BE2C (cell line): Measurements from ENCODE around the gene DCTD.
"Not testable (repeated sequence)": the region's sequence is repeated elsewhere in the genome, so short reads cannot be mapped to it uniquely, and the experiment has no call there.

Experiments
- DNase-seq: peaks from one replicate; pipeline ENCODE4 v3.0.0-alpha.2; 2020
- H3K27me3 ChIP-seq: fragments of 250-450 bp; sonication (Bioruptor Pico); 2 replicates; pipeline ENCODE4 v1.5.1; 2020; ENCODE audit warnings: mild to moderate bottlenecking
- H3K36me3 ChIP-seq: fragments of 250-450 bp; sonication (Bioruptor Pico); 2 replicates; pipeline ENCODE4 v1.5.1; 2020; ENCODE audit warnings: mild to moderate bottlenecking
- H3K4me1 ChIP-seq: fragments of 250-450 bp; sonication (Bioruptor Pico); 2 replicates; pipeline ENCODE4 v1.5.1; 2020
- H3K4me3 ChIP-seq: 2 replicates; pipeline ENCODE4 v1.5.1; 2011; ENCODE audit warnings: low read depth, low read length
- H3K9me3 ChIP-seq: fragments of 250-450 bp; sonication (Bioruptor Pico); 2 replicates; pipeline ENCODE4 v1.5.1; 2020
- CTCF ChIP-seq: IDR thresholded peaks from 2 replicates; pipeline ENCODE4 v1.5.1; 2012; ENCODE audit warnings: mild to moderate bottlenecking, low read depth, low read length

DCTD gene

GRCh38 chr4:182907396-182907795 is 9.8 kb downstream of the DCTD start:
- no peak for TF ChIP-seq CTCF
- DNase-seq, result no peak
- Histone ChIP-seq H3K9me3 (no peaks in the 10 kb centered on the region), H3K36me3 (peaks cover 29% of the 10 kb centered on the region), H3K4me1 (peaks cover 10% of the 10 kb centered on the region; the same call in 1 of the 2 replicates), H3K4me3 (no peak overlapping the region), H3K27me3 (no peaks in the 10 kb centered on the region)

GRCh38 chr4:182906786-182907185 is 10.4 kb downstream of the DCTD start:
- H3K36me3 ChIP-seq, result peaks cover 28% of the 10 kb centered on the region
- no peak for DNase-seq
- H3K9me3 ChIP-seq, result no peaks in the 10 kb centered on the region
- H3K4me3 ChIP-seq, result no peak overlapping the region
- H3K4me1 ChIP-seq, result peaks cover 10% of the 10 kb centered on the region; the same call in 1 of the 2 replicates
- no peak for TF ChIP-seq CTCF
- H3K27me3 ChIP-seq, result no peaks in the 10 kb centered on the region

GRCh38 chr4:182905038-182905437 is 12.1 kb downstream of the DCTD start:
- Histone ChIP-seq H3K4me1 (peaks cover 10% of the 10 kb centered on the region; the same call in 1 of the 2 replicates), H3K27me3 (no peaks in the 10 kb centered on the region), H3K36me3 (peaks cover 17% of the 10 kb centered on the region), H3K9me3 (no peaks in the 10 kb centered on the region), H3K4me3 (no peak overlapping the region)
- DNase-seq, result no peak
- no peak for TF ChIP-seq CTCF

GRCh38 chr4:182904211-182904761 is 12.9 kb downstream of the DCTD start:
- no peak; the same call in 1 of the 2 replicates for TF ChIP-seq CTCF
- H3K36me3 ChIP-seq, result peaks cover 12% of the 10 kb centered on the region

GRCh38 chr4:182903013-182903412 is 14.2 kb downstream of the DCTD start:
- Histone ChIP-seq H3K4me3 (no peak overlapping the region), H3K27me3 (no peaks in the 10 kb centered on the region), H3K9me3 (no peaks in the 10 kb centered on the region), H3K36me3 (peaks cover 12% of the 10 kb centered on the region), H3K4me1 (peaks cover 10% of the 10 kb centered on the region; the same call in 1 of the 2 replicates)
- no peak for DNase-seq
- TF ChIP-seq CTCF, result no peak

More at GRCh38 chr4:182904211-182904761, 12.9 kb downstream of the DCTD start:
- Histone ChIP-seq H3K9me3 (no peaks in the 10 kb centered on the region), H3K4me1 (peaks cover 10% of the 10 kb centered on the region; the same call in 1 of the 2 replicates), H3K4me3 (peak overlapping the region; percentile 9; the same call in 1 of the 2 replicates), H3K27me3 (no peaks in the 10 kb centered on the region)
- peak; percentile 49 for DNase-seq

GRCh38 chr4:182901337-182901736 is 15.8 kb downstream of the DCTD start:
- Histone ChIP-seq H3K27me3 (no peaks in the 10 kb centered on the region), H3K4me3 (no peak overlapping the region), H3K36me3 (peaks cover 15% of the 10 kb centered on the region), H3K4me1 (peaks cover 10% of the 10 kb centered on the region; the same call in 1 of the 2 replicates), H3K9me3 (no peaks in the 10 kb centered on the region)
- DNase-seq, result no peak
- TF ChIP-seq CTCF, result no peak

GRCh38 chr4:182900021-182900420 is 17.2 kb downstream of the DCTD start:
- not testable (repeated sequence) for H3K9me3 ChIP-seq, H3K27me3 ChIP-seq, H3K4me1 ChIP-seq, H3K4me3 ChIP-seq, DNase-seq
- peaks cover 20% of the 10 kb centered on the region for H3K36me3 ChIP-seq
